OCI-LY1 (cell line): ENCODE measurements around the gene TPCN1.

Experiments used
- CTCF ChIP-seq: fragments of 200-600 bp; sonication (generic), shearing (Covaris generic); IDR thresholded peaks from 2 replicates; pipeline ENCODE4 v1.5.1; 2017; ENCODE audit warnings: mild to moderate bottlenecking, antibody characterized with exemption, low read length, moderate library complexity, mixed read lengths
- EZH2 ChIP-seq: fragments of 200-600 bp; sonication (generic), shearing (Covaris generic); IDR thresholded peaks from 2 replicates; pipeline ENCODE4 v1.8.0; 2017; ENCODE audit warnings: borderline replicate concordance, mixed run types, mild to moderate bottlenecking, antibody characterized with exemption, low read length, moderate library complexity, mixed read lengths

DNA sequence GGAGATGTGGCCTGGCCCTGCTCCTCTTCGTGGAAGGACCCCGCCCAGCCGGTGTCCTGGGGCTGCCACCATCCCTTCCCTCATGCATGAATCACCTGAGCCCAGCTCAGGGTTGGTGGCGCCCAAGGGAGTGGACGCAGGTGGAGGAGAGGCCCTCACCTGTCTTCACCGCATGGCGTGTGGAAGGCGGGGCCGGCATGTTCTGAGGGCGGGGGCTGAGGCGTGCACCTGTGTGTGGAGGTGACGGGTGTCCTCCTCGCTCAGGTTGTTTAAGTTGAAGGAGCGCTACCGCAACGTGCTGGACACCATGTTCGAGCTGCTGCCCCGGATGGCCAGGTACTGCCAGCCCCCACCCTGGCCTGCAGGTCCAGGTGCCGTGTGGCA is 66.6 kb downstream of the TPCN1 start:
- TF ChIP-seq CTCF (no peak), EZH2 (no peak)
